ENCODE measurements around the gene KRTAP10-12. TPM values are rescaled to one million over a fixed set of nuclear protein-coding genes. Genes with fewer than 3 reads are reported as not detected.

The KRTAP10-12 gene
- polyA plus RNA-seq, 2 of the 4 experiments (the other 2 are of a cell fraction): not detected

DNA sequence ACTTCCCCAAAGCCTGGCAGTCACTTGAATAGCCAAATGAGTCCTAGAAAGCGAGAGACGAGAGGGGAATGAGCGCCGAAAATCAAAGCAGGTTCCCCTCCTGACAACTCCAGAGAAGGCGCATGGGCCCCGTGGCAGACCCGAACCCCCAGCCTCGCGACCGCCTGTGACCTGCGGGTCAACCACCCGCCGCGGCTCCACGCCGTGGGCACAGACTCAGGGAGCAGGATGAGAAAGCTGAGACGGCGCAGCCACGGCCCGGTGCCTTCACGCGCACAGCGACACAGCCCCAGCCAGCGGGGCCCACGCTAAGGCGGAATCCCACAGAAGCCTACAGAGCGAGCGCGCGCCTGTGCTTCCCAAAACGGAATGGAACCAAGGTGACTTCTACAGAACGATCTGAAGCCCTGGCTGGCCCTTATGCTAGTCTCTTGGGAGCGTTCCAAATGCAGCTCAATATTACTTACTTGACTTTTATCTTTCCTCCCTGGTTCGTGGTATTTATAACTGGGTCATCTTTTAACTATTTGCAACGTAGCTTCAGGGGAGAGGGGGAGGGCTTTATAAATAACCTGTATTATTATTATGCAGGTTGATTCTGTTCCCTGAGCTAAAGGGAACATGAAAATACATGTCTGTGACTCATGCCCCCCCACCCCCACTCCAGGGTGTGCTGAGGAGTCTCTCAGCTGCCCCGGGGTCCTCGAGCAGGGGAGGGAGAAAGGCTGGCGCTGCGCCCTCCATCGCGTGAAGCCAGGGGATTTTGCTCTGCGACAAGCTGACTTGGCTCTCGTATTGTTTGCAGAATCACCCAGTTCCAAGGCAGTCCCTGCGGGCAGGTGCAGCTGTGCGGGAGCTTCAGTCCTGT lies 12.7 kb downstream of the KRTAP10-12 start:
- H3K27ac ChIP-seq: peak overlapping the region in 1 of 2 experiments; percentile 21; a peak in 1 of 6 replicates
- ChIA-PET POLR2A (no interaction called here), CTCF (no interaction called here)
- ATAC-seq (no peak; a peak in 1 of 6 replicates), FAIRE-seq (no peak), DNase-seq (ENCODE audit: low read depth in 1 of 2, low spot score in 1 of 2) (no peak)
- no peak for TF ChIP-seq FOXS1 (CRISPR knock-in tag; IDR thresholded peaks at IDR 0.05)
- no peak for TF ChIP-seq RNF2 (IDR thresholded peaks at IDR 0.05; ENCODE audit: borderline replicate concordance, low read depth)
- TF ChIP-seq TFCP2L1 (CRISPR knock-in tag; IDR thresholded peaks at IDR 0.05): no peak
- TF ChIP-seq RCOR1 (IDR thresholded peaks at IDR 0.05; ENCODE audit: low read depth, low read length): no peak
- TF ChIP-seq, protein P1, sequence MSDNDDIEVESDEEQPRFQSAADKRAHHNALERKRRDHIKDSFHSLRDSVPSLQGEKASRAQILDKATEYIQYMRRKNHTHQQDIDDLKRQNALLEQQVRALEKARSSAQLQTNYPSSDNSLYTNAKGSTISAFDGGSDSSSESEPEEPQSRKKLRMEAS (IDR thresholded peaks at IDR 0.05): no peak
- TF ChIP-seq KDM5A (IDR thresholded peaks at IDR 0.05): no peak
- TF ChIP-seq, protein P2, sequence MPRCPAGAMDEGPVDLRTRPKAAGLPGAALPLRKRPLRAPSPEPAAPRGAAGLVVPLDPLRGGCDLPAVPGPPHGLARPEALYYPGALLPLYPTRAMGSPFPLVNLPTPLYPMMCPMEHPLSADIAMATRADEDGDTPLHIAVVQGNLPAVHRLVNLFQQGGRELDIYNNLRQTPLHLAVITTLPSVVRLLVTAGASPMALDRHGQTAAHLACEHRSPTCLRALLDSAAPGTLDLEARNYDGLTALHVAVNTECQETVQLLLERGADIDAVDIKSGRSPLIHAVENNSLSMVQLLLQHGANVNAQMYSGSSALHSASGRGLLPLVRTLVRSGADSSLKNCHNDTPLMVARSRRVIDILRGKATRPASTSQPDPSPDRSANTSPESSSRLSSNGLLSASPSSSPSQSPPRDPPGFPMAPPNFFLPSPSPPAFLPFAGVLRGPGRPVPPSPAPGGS (IDR thresholded peaks at IDR 0.05): no peak
- TF ChIP-seq, protein P3, sequence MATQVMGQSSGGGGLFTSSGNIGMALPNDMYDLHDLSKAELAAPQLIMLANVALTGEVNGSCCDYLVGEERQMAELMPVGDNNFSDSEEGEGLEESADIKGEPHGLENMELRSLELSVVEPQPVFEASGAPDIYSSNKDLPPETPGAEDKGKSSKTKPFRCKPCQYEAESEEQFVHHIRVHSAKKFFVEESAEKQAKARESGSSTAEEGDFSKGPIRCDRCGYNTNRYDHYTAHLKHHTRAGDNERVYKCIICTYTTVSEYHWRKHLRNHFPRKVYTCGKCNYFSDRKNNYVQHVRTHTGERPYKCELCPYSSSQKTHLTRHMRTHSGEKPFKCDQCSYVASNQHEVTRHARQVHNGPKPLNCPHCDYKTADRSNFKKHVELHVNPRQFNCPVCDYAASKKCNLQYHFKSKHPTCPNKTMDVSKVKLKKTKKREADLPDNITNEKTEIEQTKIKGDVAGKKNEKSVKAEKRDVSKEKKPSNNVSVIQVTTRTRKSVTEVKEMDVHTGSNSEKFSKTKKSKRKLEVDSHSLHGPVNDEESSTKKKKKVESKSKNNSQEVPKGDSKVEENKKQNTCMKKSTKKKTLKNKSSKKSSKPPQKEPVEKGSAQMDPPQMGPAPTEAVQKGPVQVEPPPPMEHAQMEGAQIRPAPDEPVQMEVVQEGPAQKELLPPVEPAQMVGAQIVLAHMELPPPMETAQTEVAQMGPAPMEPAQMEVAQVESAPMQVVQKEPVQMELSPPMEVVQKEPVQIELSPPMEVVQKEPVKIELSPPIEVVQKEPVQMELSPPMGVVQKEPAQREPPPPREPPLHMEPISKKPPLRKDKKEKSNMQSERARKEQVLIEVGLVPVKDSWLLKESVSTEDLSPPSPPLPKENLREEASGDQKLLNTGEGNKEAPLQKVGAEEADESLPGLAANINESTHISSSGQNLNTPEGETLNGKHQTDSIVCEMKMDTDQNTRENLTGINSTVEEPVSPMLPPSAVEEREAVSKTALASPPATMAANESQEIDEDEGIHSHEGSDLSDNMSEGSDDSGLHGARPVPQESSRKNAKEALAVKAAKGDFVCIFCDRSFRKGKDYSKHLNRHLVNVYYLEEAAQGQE (IDR thresholded peaks at IDR 0.05): no peak
- TF ChIP-seq ZC3H11A (IDR thresholded peaks at IDR 0.05): no peak
- TF ChIP-seq, protein P4, sequence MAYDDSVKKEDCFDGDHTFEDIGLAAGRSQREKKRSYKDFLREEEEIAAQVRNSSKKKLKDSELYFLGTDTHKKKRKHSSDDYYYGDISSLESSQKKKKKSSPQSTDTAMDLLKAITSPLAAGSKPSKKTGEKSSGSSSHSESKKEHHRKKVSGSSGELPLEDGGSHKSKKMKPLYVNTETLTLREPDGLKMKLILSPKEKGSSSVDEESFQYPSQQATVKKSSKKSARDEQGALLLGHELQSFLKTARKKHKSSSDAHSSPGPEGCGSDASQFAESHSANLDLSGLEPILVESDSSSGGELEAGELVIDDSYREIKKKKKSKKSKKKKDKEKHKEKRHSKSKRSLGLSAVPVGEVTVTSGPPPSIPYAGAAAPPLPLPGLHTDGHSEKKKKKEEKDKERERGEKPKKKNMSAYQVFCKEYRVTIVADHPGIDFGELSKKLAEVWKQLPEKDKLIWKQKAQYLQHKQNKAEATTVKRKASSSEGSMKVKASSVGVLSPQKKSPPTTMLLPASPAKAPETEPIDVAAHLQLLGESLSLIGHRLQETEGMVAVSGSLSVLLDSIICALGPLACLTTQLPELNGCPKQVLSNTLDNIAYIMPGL (CRISPR knock-in tag; IDR thresholded peaks at IDR 0.05; ENCODE audit: borderline replicate concordance): no peak
- no peaks in the 10 kb centered on the region for H3K9me3 ChIP-seq
- H3K4me1 ChIP-seq: peaks cover 7% of the 10 kb centered on the region
- 30% methylated on average over 21 of the region's 45 CpGs for whole genome bisulfite sequencing (ENCODE audit: missing lambda C conversion rate)
- H3K4me3 ChIP-seq: no peak overlapping the region
- H3K4me2 ChIP-seq: peak overlapping the region; percentile 56

DNA sequence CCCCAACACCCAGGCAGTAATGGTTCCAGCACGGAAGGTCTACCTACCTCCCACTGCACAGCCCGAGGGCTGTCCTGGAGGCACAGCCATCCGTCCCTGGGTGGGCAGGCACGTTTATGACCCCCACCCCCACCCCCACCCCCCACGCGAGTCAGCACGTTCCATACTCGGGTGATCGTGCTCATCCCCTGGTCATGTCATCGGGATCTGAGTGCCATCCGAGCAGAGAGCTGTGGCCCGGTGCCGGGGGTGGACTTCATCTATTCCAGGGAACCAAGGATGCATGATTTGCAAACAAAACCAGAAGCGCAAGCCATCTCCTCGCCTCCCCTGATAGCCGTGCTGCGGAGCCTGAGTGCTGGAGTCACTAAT lies 13.3 kb downstream of the KRTAP10-12 start:
- peaks cover 7% of the 10 kb centered on the region for H3K4me1 ChIP-seq
- H3K27ac ChIP-seq: no peak overlapping the region
- ATAC-seq (no peak), FAIRE-seq (no peak), DNase-seq (ENCODE audit: low read depth in 1 of 2, low spot score in 1 of 2) (no peak)
- ChIA-PET POLR2A (interaction anchor here (0.6 kb wide), 1 partner anchor 197 kb away, joined by 8 read pairs; no protein-coding TSS in a partner anchor), CTCF (interaction anchor here (1.4 kb wide), 1 partner anchor 32 kb away, joined by 3 read pairs; no protein-coding TSS in a partner anchor)
- peak overlapping the region; percentile 56 for H3K4me2 ChIP-seq
- 34% methylated on average over 9 of the region's 17 CpGs for WGBS (ENCODE audit: missing lambda C conversion rate)
- no peak overlapping the region for H3K4me3 ChIP-seq
- no peaks in the 10 kb centered on the region for H3K9me3 ChIP-seq
- TF ChIP-seq JUN (IDR thresholded peaks at IDR 0.05): no peak
- no peak for TF ChIP-seq SREBF2 (IDR thresholded peaks at IDR 0.05)
- no peak for TF ChIP-seq CBX8 (IDR thresholded peaks at IDR 0.05)
- TF ChIP-seq ZFP36 (IDR thresholded peaks at IDR 0.05; ENCODE audit: borderline replicate concordance, partially characterized antibody): no peak
- TF ChIP-seq RCOR1 (IDR thresholded peaks at IDR 0.05; ENCODE audit: low read depth, low read length): no peak
- no peak for TF ChIP-seq FOXS1 (CRISPR knock-in tag; IDR thresholded peaks at IDR 0.05)
- TF ChIP-seq, protein P3 (IDR thresholded peaks at IDR 0.05): no peak
- TF ChIP-seq KDM1A (IDR thresholded peaks at IDR 0.05; ENCODE audit: low read depth): no peak
- no peak for TF ChIP-seq EP300 (IDR thresholded peaks at IDR 0.05)
- TF ChIP-seq, protein P5, sequence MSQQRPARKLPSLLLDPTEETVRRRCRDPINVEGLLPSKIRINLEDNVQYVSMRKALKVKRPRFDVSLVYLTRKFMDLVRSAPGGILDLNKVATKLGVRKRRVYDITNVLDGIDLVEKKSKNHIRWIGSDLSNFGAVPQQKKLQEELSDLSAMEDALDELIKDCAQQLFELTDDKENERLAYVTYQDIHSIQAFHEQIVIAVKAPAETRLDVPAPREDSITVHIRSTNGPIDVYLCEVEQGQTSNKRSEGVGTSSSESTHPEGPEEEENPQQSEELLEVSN (IDR thresholded peaks at IDR 0.05; ENCODE audit: borderline replicate concordance, low read depth): no peak
- TF ChIP-seq CHD2 (IDR thresholded peaks at IDR 0.05; ENCODE audit: low read length, partially characterized antibody): no peak
- no peak for TF ChIP-seq HEYL (CRISPR knock-in tag; IDR thresholded peaks at IDR 0.05)
- no peak for TF ChIP-seq NR3C1 (IDR thresholded peaks at IDR 0.05)
- no peak for TF ChIP-seq CEBPB (IDR thresholded peaks at IDR 0.05)
- TF ChIP-seq, protein P6, sequence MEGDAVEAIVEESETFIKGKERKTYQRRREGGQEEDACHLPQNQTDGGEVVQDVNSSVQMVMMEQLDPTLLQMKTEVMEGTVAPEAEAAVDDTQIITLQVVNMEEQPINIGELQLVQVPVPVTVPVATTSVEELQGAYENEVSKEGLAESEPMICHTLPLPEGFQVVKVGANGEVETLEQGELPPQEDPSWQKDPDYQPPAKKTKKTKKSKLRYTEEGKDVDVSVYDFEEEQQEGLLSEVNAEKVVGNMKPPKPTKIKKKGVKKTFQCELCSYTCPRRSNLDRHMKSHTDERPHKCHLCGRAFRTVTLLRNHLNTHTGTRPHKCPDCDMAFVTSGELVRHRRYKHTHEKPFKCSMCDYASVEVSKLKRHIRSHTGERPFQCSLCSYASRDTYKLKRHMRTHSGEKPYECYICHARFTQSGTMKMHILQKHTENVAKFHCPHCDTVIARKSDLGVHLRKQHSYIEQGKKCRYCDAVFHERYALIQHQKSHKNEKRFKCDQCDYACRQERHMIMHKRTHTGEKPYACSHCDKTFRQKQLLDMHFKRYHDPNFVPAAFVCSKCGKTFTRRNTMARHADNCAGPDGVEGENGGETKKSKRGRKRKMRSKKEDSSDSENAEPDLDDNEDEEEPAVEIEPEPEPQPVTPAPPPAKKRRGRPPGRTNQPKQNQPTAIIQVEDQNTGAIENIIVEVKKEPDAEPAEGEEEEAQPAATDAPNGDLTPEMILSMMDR (IDR thresholded peaks at IDR 0.05): no peak
